ENCODE measurements around the gene KIAA0040. TPM values are rescaled to one million over a fixed set of nuclear protein-coding genes. Genes with fewer than 3 reads are reported as not detected.

Gene KIAA0040
- 10 to 100 TPM; 17.3 to 28.5 TPM for total RNA-seq
- long read RNA-seq, full-length matches to known transcripts: 5 of 13 reads
- long read RNA-seq, partial matches to known transcripts: 0 of 13 reads
- long read RNA-seq, other reads (novel, unspliced or antisense): 8 of 13 reads

GRCh38 chr1:175192630-175193526, at the start of gene KIAA0040:
Gene KIAA0040, minus strand, starts transcription at chr1:175192776. Its CDS starts 31,763 bp downstream, at chr1:175161013.
- ATAC-seq (peak; percentile 80 to 92), DNase-seq (peak; percentile 84)
- intact Hi-C loops (cut with DNase I): no loop called here

- intact Hi-C loops (cut with DNase I): no loop called here
- DNase-seq (no peak), ATAC-seq (no peak)
These were observed 44.8 kb upstream of the KIAA0040 start for GRCh38 chr1:175237389-175237788.

- intact Hi-C loops (cut with DNase I): no loop called here
- DNase-seq (no peak), ATAC-seq (no peak)
These were observed 42.1 kb upstream of the KIAA0040 start for GRCh38 chr1:175234639-175235038.

- DNase-seq (no peak), ATAC-seq (peak in 1 of 2 donors; percentile 44)
- intact Hi-C loops (cut with DNase I): no loop called here
These were observed 39.8 kb upstream of the KIAA0040 start for GRCh38 chr1:175232335-175232734.

- DNase-seq: no peak
- intact Hi-C loops (cut with DNase I): no loop called here
- no peak for ATAC-seq
These were observed 33.2 kb upstream of the KIAA0040 start for GRCh38 chr1:175225805-175226129.

GRCh38 chr1:175222296-175222938, 29.8 kb upstream of the KIAA0040 start:
- intact Hi-C loops (cut with DNase I): loop anchor here in 1 of 2 donors (2.0 kb wide), 1 partner anchor 66 kb away; no protein-coding TSS in a partner anchor
- DNase-seq (no peak), ATAC-seq (no peak)

- ATAC-seq (peak; percentile 56 to 85), DNase-seq (peak; percentile 36)
- intact Hi-C loops (cut with DNase I): loop anchor here in 1 of 2 donors (2.0 kb wide), 1 partner anchor 65 kb away; no protein-coding TSS in a partner anchor
These were observed 29.1 kb upstream of the KIAA0040 start for GRCh38 chr1:175221557-175222175.

GRCh38 chr1:175220853-175221556, 28.4 kb upstream of the KIAA0040 start:
- ATAC-seq: peak in 1 of 2 donors; percentile 42
- intact Hi-C loops (cut with DNase I): no loop called here
- DNase-seq: no peak

- DNase-seq (no peak), ATAC-seq (peak in 1 of 2 donors; percentile 39)
- intact Hi-C loops (cut with DNase I): no loop called here
These were observed 27.2 kb upstream of the KIAA0040 start for GRCh38 chr1:175219774-175220173.

GRCh38 chr1:175218786-175219434, 26.3 kb upstream of the KIAA0040 start:
- ATAC-seq (no peak), DNase-seq (no peak)
- intact Hi-C loops (cut with DNase I): no loop called here

- DNase-seq (no peak), ATAC-seq (no peak)
- intact Hi-C loops (cut with DNase I): no loop called here
These were observed 25.4 kb upstream of the KIAA0040 start for GRCh38 chr1:175217721-175218531.

- intact Hi-C loops (cut with DNase I): no loop called here
- no peak for ATAC-seq
- no peak for DNase-seq
These were observed 23.9 kb upstream of the KIAA0040 start for GRCh38 chr1:175216444-175216843.

GRCh38 chr1:175211656-175212055, 19.1 kb upstream of the KIAA0040 start:
- ATAC-seq: no peak
- intact Hi-C loops (cut with DNase I): no loop called here
- DNase-seq: no peak

- intact Hi-C loops (cut with DNase I): no loop called here
- no peak for DNase-seq
These were observed 18.2 kb upstream of the KIAA0040 start for GRCh38 chr1:175210744-175211143.

GRCh38 chr1:175209493-175209921, 16.9 kb upstream of the KIAA0040 start:
- DNase-seq (no peak), ATAC-seq (no peak)
- intact Hi-C loops (cut with DNase I): no loop called here

More at GRCh38 chr1:175210744-175211143, 18.2 kb upstream of the KIAA0040 start:
- ATAC-seq: no peak

- intact Hi-C loops (cut with DNase I): no loop called here
- ATAC-seq: peak; percentile 17 to 63
- no peak for DNase-seq
These were observed 16.4 kb upstream of the KIAA0040 start for GRCh38 chr1:175208773-175209492.

GRCh38 chr1:175207971-175208370, 15.4 kb upstream of the KIAA0040 start:
- intact Hi-C loops (cut with DNase I): no loop called here
- DNase-seq (no peak), ATAC-seq (no peak)

Measured in left cardiac atrium (tissue), 4 donors.